ENCODE data around the gene CD151.

CD151 gene

DNA sequence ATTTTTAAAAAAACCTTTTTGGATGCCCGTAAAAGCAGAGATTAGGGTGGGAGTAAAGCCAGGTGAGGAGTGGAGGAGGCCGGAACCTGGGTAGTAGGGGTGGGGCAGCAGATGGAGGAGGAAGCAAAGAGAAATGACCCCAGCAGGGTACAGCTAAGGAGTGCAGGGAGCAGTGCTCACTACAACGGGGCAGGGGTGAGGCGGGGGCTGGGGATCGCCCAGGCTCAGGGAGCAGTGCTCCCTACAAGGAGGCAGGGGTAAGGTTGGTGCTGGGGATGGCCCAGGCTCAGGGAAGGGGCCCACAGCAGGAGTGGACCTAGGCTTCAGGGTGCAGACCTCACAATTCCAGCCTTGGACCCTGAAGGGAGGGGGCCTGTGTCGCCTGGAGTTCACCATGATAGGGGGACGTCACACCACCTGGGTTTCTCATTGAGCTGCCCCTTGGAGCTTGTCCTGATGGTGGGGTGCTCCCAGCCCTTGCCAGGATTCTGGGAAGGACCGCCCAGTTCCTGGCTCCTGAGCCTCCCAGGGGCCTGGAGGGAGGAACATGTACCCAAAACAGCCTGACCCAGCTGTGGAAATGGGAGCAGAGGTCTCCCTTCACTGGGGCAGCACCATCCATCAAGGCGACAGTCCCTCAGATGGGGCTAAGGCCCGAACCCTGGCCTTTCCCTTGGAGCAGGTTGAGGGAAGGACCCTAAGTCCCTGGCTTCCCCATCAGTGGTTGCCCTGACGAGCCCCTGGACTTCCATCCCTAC lies 16.9 kb upstream of the CD151 start:
- DNase-seq (ENCODE audit: low spot score) = no peak

DNA sequence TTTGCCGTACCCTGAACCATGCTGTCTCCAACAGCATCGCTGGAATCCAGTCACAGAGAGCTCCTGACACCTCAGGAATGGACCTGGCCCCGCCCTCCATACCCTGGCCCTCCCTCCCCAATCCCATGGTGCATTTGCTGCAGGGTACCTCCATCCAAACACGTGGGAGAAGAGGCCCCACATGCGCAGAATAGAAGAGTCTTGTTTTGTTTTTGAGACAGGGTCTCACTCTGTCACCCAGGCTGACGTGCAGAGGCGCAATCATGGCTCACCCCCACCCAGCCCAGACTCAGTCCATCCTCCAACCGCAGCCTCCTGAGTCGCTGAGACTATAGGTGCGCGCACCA lies 16.3 kb upstream of the CD151 start:
- DNase-seq (ENCODE audit: low spot score) = no peak

DNA sequence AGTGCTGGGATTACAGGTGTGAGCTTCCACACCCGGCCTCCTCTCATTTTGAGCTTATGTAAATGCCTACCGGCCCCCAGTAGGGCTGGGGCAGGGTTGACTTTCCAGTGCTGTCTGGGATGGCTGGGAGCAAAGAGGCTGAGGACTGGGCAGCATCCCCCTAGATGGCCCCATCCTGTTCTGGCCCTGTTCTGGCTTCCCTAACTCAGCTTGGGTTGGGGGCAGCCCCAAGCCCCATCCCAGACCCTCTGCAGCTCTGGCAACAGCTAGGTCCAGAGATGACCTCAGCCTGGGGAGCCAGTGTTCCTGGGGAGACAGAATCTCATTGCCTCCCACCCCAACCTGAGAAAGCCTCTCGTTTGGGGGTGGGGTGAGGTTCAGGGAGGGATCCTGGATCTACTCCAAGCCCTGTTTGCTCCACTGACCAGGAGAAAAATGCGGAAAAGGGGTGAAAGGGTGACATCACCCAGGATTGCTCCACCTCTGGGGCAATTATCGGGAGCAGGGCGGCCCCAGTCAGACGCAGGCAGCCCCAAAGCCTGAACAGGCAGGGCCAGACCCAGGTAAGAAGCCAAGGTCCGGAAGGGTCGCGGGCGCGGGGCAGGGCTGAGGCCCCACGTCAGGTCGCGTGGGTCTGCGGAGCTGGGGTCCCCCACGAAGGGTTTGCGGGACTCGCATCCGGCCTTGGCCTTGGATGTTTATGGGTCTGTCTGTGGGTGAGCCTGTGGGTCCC lies 14.2 kb upstream of the CD151 start, which contains the start of gene PNPLA2:
PNPLA2 (plus strand) TSS at position 519 of the 733 bp plus-strand sequence. CDS start 805 bp downstream, outside the sequence.
- no peak for DNase-seq (ENCODE audit: low spot score)

DNA sequence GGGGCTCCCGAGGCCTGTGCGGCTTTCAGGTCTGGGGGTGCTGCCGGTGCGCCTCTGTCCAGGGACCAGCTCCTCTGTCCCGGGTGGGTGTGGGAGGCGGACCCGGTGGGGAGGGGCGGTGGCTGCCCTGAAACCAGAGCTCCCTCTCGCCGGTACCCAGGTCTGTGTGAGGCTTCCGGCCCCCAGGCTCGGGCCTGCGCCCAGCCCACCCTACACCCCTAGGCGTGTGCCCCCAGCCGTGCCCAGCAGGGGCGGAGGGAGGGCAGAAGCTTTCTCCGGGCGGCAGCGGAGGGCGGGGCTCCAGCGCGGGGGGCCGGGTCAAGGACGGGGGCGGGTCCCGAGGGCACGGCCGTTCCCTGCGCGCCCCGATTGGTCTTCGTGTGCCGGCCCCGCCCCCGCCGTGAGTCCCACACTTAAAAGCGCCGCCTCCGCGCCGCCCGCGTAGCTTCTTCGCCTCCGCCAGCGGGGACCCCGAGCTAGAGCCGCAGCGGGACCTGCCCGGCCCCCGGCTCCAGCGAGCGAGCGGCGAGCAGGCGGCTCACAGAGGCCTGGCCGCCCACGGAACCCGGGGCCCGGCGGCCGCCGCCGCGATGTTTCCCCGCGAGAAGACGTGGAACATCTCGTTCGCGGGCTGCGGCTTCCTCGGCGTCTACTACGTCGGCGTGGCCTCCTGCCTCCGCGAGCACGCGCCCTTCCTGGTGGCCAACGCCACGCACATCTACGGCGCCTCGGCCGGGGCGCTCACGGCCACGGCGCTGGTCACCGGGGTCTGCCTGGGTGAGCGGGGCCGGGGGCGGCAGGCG lies 13.4 kb upstream of the CD151 start:
- peak; percentile 94 for DNase-seq (ENCODE audit: low spot score)

DNA sequence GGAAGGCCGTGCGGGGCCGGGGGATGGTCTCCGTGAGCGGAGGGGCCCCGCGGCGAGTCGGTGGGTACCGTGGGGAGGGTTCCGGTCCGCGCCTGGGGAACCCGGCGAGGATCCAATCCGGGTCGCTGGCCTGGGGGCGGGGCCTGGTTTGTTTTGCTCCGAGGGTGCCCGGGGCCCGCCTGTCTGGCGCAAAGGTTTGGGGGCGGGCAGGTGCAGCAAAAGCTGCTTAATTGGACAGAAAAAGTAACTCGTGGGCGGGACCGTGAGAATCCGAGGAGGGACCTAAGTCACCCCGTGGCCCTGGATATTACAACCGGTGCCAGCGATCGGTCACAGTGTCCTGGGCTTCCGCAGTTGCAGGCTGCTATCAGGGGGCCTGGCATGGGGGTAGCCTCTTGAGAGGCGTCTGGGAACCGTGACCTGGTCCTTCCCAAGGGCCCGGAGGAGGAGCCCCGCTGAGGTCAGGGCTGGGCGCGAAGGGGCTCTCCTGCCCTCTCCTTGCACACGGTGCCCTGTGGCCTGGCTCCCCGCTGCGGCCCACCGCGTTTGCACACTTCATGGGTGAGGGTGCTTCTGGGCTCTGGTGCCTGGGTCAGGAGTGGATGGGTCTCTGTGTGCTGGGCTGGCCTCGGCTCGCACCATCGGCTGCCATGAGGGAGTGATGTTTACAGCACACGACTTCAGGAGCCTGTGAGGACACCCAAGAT lies 12.7 kb upstream of the CD151 start:
- DNase-seq (ENCODE audit: low spot score) = peak; percentile 87

DNA sequence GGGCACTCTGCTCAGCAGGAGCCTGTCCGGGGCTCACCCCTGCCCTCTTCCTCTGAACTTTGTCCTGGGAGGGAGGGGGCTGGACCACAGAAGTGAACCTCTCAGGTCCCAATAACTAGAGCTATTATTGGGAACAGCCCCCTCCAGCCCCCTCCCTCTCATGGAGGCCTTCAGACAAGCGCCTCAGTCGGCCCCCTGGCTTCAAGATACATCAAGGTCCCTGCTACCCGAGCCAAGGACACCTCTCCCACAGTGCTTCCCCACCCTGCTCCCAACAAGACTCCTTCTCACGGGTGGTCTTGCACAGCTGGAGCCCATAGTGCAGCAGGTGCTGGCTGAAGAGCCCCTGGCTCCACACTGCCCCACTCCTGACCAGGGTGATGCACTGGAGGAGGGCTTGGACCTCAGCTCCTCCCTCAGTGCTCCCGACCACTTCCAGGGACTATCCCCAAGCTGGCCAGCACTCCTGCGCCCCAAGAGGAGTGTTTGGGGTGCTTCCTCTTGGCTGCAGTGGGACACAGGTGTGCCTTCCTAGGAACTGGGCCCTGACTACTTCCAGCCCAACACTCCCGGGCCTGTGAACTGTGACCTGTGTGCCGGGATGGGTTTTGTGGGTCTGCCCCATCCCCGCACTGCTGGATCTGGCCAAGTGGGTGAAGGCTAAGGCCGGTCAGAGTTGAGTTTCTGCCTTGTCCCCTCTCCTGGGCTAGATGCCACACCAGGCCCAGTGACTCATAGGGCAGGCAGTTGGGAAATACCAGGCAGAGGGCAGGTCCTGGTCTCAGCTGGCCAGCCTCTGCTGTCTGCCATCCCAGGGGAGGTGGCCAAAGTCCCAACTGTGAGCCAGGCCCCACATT lies 11.9 kb upstream of the CD151 start:
- no peak for DNase-seq (ENCODE audit: low spot score)

DNA sequence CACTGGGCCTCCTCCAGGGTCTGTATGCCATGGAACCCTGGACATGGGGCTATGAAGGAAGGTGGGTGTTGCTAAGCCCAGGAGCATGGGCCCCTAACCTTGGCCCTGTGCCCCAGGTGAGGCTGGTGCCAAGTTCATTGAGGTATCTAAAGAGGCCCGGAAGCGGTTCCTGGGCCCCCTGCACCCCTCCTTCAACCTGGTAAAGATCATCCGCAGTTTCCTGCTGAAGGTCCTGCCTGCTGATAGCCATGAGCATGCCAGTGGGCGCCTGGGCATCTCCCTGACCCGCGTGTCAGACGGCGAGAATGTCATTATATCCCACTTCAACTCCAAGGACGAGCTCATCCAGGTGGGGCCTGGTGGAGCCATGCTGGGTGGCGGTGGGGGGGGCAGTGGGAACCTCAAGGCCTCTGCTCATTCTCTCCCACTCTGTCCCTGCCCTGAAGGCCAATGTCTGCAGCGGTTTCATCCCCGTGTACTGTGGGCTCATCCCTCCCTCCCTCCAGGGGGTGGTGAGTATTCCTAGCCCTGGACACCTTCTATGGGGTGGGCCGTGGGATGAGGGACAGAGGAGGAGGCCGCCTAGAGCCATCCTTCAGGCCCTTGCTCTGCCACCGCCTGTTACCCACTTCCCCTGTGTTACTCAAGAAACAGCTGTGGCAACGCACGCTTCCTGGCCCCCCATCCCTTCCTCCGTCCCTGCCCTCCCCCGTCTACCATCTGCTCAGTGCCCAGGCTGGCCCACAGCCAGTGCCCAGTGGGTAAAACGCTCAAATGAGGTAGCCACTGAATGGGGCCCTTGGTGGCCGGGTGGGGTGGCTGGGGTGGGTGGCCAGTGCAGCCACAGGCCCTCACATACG lies 11.0 kb upstream of the CD151 start:
- no peak for DNase-seq (ENCODE audit: low spot score)

DNA sequence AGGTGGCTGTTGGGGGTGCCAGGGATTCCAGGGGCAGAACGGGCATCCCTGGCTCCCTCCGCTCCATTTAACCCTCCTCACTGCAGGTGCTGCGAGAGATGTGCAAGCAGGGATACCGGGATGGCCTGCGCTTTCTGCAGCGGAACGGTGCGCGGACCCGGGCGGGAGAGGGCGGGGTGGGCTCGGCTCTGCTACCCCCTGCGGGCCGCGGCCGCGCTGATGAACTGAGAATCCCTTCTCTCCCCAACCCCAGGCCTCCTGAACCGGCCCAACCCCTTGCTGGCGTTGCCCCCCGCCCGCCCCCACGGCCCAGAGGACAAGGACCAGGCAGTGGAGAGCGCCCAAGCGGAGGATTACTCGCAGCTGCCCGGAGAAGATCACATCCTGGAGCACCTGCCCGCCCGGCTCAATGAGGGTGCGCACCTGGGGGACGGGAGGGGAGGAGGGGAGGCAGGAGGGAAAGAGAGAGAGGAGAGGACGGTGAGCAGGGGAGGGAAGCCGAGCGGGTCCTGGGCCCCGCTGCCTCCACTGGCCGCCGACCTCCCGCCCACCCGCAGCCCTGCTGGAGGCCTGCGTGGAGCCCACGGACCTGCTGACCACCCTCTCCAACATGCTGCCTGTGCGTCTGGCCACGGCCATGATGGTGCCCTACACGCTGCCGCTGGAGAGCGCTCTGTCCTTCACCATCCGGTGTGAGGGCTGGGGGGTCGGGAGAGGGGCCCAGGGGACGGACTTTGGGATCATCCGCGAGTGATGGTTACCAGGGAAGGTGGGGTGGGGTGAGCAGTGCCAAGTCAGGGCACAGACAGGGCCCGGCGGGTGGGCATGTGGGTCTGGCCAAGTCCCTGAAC lies 9.1 kb upstream of the CD151 start:
- no peak for DNase-seq (ENCODE audit: low spot score)

DNA sequence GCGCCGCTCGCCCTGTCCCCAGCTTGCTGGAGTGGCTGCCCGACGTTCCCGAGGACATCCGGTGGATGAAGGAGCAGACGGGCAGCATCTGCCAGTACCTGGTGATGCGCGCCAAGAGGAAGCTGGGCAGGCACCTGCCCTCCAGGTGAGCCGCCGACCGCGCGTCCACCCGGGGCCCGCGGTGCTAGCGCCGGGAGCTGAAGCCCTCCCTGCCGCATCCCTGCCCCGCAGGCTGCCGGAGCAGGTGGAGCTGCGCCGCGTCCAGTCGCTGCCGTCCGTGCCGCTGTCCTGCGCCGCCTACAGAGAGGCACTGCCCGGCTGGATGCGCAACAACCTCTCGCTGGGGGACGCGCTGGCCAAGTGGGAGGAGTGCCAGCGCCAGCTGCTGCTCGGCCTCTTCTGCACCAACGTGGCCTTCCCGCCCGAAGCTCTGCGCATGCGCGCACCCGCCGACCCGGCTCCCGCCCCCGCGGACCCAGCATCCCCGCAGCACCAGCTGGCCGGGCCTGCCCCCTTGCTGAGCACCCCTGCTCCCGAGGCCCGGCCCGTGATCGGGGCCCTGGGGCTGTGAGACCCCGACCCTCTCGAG lies 8.4 kb upstream of the CD151 start:
- DNase-seq (ENCODE audit: low spot score) = no peak

DNA sequence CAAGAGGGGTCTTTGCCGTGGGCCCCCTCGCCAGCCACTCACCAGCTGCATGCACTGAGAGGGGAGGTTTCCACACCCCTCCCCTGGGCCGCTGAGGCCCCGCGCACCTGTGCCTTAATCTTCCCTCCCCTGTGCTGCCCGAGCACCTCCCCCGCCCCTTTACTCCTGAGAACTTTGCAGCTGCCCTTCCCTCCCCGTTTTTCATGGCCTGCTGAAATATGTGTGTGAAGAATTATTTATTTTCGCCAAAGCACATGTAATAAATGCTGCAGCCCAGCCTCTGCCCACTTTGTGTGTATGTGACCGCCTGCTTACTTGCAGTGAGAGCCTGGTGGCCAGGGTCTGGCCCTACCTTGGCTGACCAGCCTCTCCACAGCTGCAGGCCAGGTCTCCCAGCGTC lies 7.8 kb upstream of the CD151 start:
- no peak for DNase-seq (ENCODE audit: low spot score)

DNA sequence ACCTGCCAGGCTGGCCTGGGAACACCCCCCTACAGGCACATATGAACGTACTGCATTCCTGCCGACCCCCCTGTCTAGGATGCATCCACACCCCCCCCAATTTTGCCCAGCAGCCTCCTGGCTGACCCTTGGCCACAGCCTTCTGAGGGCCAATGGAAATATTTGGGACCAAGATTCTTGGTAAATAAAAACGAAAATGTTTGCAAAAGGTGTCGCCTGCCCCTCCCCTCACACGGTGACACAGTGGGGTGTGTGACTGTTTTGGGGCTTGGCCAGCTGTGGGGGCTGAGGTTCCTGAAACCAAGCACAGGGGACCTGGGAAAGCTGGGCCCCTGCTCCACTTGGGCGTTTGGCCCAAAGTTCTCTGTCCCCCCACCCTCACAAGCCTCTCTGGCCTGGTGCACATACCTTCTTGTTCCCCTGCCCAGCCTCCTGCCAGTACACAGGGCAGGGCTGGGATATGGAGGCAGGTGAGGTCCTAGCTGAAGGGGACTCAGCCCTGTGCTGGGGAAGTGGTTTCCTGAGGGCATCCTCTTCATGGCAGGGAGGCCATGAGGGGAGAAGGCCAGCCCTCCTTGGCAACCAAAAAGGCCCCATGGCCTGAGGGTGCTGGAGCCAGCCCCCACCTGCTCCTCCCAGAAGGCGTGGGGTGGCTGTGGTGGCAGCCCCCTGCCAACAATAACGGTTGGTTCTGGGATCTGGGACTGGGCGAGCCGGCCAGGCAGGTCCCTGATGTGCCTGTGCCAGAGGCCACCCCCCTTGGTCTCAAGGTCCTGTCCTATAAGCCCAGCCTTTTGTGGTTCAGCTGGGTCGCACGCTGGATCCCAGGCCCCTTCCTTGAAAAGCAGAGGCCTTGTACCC lies 7.2 kb upstream of the CD151 start:
- DNase-seq (ENCODE audit: low spot score) = no peak

DNA sequence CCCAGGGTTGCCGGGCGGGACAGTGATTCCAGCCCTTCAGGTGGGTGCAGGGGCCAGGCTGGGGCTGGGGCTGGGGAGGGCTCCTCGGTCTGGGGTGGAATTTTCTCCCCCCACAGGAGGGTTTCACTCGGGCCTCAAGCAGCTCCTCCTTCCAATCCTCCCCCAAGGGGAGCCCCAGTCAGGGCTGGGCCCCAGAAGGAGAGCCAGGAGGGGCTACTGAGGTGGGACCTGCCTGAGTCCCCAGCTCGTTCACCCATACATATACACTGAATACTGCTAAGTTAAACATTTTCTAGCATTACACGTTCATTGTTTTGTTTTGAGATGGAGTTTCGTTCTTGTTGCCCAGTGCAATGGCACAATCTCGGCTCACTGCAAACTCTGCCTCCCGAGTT lies 6.5 kb upstream of the CD151 start:
- DNase-seq (ENCODE audit: low spot score) = no peak

DNA sequence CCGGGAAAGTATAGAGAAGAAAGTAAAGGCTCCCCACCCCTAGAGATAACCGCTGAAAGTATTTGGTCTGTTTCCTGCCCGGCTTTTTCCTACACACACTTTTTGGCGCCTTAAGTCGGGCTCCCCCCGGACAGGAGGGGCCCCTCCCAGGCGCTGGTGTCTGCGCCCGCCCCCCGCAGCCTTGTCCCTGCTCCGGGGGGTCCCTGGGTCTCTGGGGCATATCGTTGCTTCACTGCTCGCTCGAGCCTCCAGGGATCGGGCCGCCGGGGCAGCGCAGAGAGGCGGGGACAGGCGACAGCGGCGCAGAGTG lies 6.0 kb upstream of the CD151 start:
- no peak for DNase-seq (ENCODE audit: low spot score)

DNA sequence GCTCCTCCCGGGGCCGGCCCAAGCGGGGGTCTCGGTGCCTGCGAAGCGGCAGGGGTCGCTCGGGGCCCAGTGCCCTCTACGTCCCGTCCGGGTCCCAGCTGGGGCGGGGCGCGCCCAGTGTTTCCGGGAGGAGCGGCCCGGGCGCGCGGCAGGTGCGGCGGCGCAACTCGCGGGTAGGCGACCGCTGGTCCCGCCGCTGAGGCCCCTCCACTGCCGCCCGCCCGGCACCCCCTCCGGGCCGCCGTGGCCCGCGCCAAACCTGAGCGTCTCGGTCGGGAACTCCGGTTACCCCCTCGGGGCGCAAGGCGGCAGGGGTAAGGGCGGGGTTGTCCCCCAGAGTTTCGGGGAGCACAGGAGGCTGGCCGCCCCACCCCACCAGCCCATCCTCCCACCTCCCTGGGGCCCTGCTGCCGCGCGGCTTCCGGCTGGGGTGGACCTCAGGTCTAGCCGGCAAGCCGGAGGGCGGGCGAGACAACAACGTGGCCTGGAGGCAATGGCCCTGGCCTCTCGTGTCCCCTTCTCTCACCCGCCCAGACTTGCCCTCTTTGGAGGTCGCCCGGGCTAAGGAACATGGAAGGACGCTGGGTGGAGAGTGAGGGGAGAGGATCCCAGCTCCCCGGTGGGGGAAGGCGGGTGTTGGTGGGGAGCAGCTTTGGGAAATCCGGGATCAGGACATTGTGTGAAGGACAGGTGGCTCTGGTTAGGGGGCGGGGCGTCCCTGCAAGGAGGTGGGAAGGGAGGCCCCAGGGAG lies 5.4 kb upstream of the CD151 start:
- DNase-seq (ENCODE audit: low spot score) = no peak

DNA sequence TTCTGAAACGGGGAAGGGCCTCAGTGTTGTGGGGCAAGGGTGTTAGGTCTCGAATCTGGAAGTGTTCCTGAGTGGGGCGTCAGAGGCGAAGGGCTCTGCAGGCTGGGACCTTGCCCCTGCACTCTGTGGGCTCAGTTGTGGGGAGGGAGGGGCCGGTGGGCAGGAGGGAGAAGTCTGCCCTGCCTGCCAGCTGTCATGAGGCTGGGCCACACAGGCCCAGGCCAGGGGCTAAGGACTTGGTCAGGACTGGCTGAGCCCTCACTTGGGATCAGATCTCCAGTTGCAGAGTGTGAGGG lies 4.9 kb upstream of the CD151 start, which contains the start of gene CRACR2B:
CRACR2B (plus strand) TSS at position 23 of the 296 bp plus-strand sequence. CDS start 689 bp downstream, outside the sequence.
- DNase-seq (ENCODE audit: low spot score) = no peak

DNA sequence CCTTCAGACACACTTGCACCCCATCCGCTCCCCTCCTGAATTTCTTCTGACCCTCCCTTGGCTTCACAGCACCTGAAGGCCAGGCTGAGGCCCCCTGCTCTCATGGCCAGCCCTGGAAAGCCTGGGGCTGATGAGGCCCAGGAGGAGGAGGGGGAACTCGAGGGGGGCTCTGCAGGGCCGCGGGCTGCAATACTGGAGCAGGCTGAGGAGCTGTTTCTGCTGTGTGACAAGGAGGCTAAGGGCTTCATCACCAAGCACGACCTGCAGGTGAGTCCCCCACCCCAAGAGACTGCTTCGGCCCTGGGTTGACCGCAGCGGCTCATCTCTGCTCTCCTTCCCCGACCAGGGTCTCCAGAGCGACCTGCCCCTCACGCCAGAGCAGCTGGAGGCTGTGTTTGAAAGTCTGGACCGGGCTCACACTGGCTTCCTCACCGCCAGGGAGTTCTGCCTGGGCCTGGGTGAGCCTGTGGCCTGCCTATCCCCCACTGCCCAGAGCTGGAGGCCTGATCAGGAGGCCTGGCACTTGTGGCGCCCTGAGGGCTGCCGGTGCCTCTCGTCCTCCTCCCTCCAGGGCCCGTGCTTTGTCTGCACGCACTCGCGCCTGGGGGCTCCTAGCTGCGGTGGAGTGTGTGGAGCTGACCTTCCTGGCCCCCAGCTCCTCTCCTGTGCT lies 4.1 kb upstream of the CD151 start:
- no peak for DNase-seq (ENCODE audit: low spot score)

Measured in D341Med (cell line).